Fibroblast of lung (primary cell): ENCODE results near the gene KASH5.

Experiments
- CTCF ChIP-seq, 2 donors: IDR thresholded peaks in 1 of 2; conservative IDR thresholded peaks in 1 of 2; 1 replicate in 1 of 2; 2 replicates in 1 of 2; pipeline ENCODE4 v1.5.1; 2011 to 2012; ENCODE audit warnings: low read length in 2 of 2, control low read depth in 1 of 2, inconsistent platforms in 1 of 2, low read depth in 1 of 2, mild to moderate bottlenecking in 1 of 2
- EZH2 ChIP-seq: IDR thresholded peaks from 2 replicates; pipeline ENCODE4 v1.5.1; 2012; ENCODE audit warnings: low read length, control low read depth, mild to moderate bottlenecking; ENCODE audit errors: missing control alignments

- TF ChIP-seq CTCF (conservative IDR thresholded peaks at IDR 0.05 in 1 of 2, IDR thresholded peaks at IDR 0.05 in 1 of 2; ENCODE audit: low read depth in 1 of 2, low read length in 2 of 2): no peak
- TF ChIP-seq EZH2: no peak
Observed at GRCh38 chr19:49366110-49366509, 21.9 kb upstream of the KASH5 start.
